GM23338 (cell line): ENCODE measurements around the gene NRK. TPM values are rescaled to one million over a fixed set of nuclear protein-coding genes. Genes with fewer than 3 reads are reported as not detected.

Experiments
- ATAC-seq: fragments of 200-7000 bp; cut with Tn5 transposase; 3 replicates; pipeline ENCODE4 v1.9.1; 2020
- DNase-seq: peaks from one replicate; pipeline ENCODE4 v3.0.0-alpha.2; 2015; ENCODE audit warnings: low spot score
- H2AFZ ChIP-seq: fragments of 200-600 bp; sonication (generic); 2 replicates; pipeline ENCODE4 v1.8.0; 2016; ENCODE audit warnings: antibody characterized with exemption, mild to moderate bottlenecking, moderate library complexity
- H3F3A ChIP-seq: fragments of 200-600 bp; sonication (generic); replicated peaks from 2 replicates; pipeline ENCODE4 v1.8.0; 2017; ENCODE audit warnings: antibody characterized with exemption, mixed run types, low read depth
- H3K27ac ChIP-seq: fragments of 200-600 bp; sonication (generic); 2 replicates; pipeline ENCODE4 v1.6.1; 2016; ENCODE audit warnings: low read depth
- H3K27me3 ChIP-seq: fragments of 200-600 bp; sonication (generic); 2 replicates; pipeline ENCODE4 v1.8.0; 2016; ENCODE audit warnings: mild to moderate bottlenecking, mixed run types, moderate library complexity; ENCODE audit not compliant: insufficient read depth
- H3K36me3 ChIP-seq: fragments of 200-600 bp; sonication (generic); 2 replicates; pipeline ENCODE4 v1.8.0; 2016; ENCODE audit warnings: mild to moderate bottlenecking; ENCODE audit not compliant: insufficient read depth
- H3K4me1 ChIP-seq: fragments of 200-600 bp; sonication (generic); 2 replicates; pipeline ENCODE4 v1.8.0; 2016; ENCODE audit warnings: mild to moderate bottlenecking, moderate library complexity; ENCODE audit not compliant: insufficient read depth
- H3K4me2 ChIP-seq: fragments of 200-600 bp; sonication (generic); 2 replicates; pipeline ENCODE4 v1.7.1; 2017; ENCODE audit warnings: mixed run types
- H3K4me3 ChIP-seq: fragments of 200-600 bp; sonication (generic); 2 replicates; pipeline ENCODE4 v1.6.1; 2016; ENCODE audit warnings: mixed run types
- H3K79me2 ChIP-seq: fragments of 200-600 bp; sonication (generic); replicated peaks from 2 replicates; pipeline ENCODE4 v1.8.0; 2017; ENCODE audit warnings: mild to moderate bottlenecking; ENCODE audit not compliant: insufficient read depth
- H3K9me2 ChIP-seq: fragments of 200-600 bp; sonication (generic); 2 replicates; pipeline ENCODE4 v1.8.0; 2017; ENCODE audit not compliant: insufficient read depth
- H4K20me1 ChIP-seq: fragments of 200-600 bp; sonication (generic); replicated peaks from 2 replicates; pipeline ENCODE4 v1.8.0; 2017; ENCODE audit warnings: mild to moderate bottlenecking; ENCODE audit not compliant: insufficient read depth
- H3K27ac Mint-ChIP-seq: 2 replicates; pipeline ENCODE4 v1.8.0; 2020; ENCODE audit warnings: inconsistent platforms, mild to moderate bottlenecking, moderate library complexity, mixed read lengths
- H3K27me3 Mint-ChIP-seq: 3 replicates; pipeline ENCODE4 v1.8.0; 2022; ENCODE audit warnings: low read depth, mild to moderate bottlenecking, moderate library complexity, mixed read lengths, inconsistent platforms; ENCODE audit not compliant: insufficient read depth, poor library complexity
- H3K36me3 Mint-ChIP-seq: 3 replicates; pipeline ENCODE4 v1.8.0; 2021; ENCODE audit warnings: low read depth, mild to moderate bottlenecking, inconsistent platforms, moderate library complexity, mixed read lengths
- H3K4me1 Mint-ChIP-seq: 3 replicates; pipeline ENCODE4 v1.8.0; 2020; ENCODE audit warnings: mild to moderate bottlenecking, inconsistent platforms, mixed read lengths
- H3K4me3 Mint-ChIP-seq: 3 replicates; pipeline ENCODE4 v1.8.0; 2021; ENCODE audit warnings: moderate library complexity, mild to moderate bottlenecking, inconsistent platforms, mixed read lengths
- H3K9me3 Mint-ChIP-seq: 3 replicates; pipeline ENCODE4 v1.8.0; 2020; ENCODE audit warnings: moderate library complexity, mild to moderate bottlenecking, inconsistent platforms, mixed read lengths
- CREB1 ChIP-seq: fragments of 250-450 bp; sonication (Bioruptor Pico); IDR thresholded peaks from 2 replicates; pipeline ENCODE4 v1.5.0; 2020; ENCODE audit warnings: low read depth, mild to moderate bottlenecking, moderate library complexity
- CTCF ChIP-seq, 2 experiments: fragments of 200-600 bp in 1 of 2; sonication (generic) in 1 of 2; conservative IDR thresholded peaks; 2 replicates each; pipeline versions ENCODE4 v1.5.1 to v1.6.1; 2016 to 2017; ENCODE audit warnings: antibody characterized with exemption in 2 of 2, low read depth in 2 of 2, mild to moderate bottlenecking in 2 of 2, moderate library complexity in 1 of 2
- JUNB ChIP-seq: IDR thresholded peaks from one replicate; pipeline ENCODE4 v1.6.1; 2016; ENCODE audit warnings: antibody characterized with exemption; ENCODE audit not compliant: unreplicated experiment
- POLR2AphosphoS5 ChIP-seq: IDR thresholded peaks from 2 replicates; pipeline ENCODE4 v1.6.1; 2016; ENCODE audit warnings: antibody characterized with exemption, low read depth
- REST ChIP-seq: IDR thresholded peaks from one replicate; pipeline ENCODE4 v1.6.1; 2018; ENCODE audit warnings: antibody characterized with exemption; ENCODE audit not compliant: unreplicated experiment
- STAT1 ChIP-seq: IDR thresholded peaks from one replicate; pipeline ENCODE4 v1.6.1; 2016; ENCODE audit warnings: antibody characterized with exemption; ENCODE audit not compliant: unreplicated experiment
- ZNF331 ChIP-seq: fragments of 250-450 bp; sonication (Bioruptor Pico); IDR thresholded peaks from 2 replicates; pipeline ENCODE4 v1.5.0; 2020; ENCODE audit warnings: low read depth, mild to moderate bottlenecking, moderate library complexity
- ZNF462 ChIP-seq: fragments of 250-450 bp; sonication (Bioruptor Pico); IDR thresholded peaks from 2 replicates; pipeline ENCODE4 v1.5.0; 2020; ENCODE audit warnings: mild to moderate bottlenecking, moderate library complexity
- polyA plus RNA-seq: library from polyadenylated mRNA; unstranded; fragments of >200 nt; fragmentation: Nextera tagmentation; extraction: Ambion mirVana; gene quantifications from 2 replicates; pipeline ENCODE4 v1.2.1, GENCODE V29; 2016
- total RNA-seq: library from RNA; depleted of rRNA; stranded (reverse); fragments of >200 nt; shearing (Covaris generic); gene quantifications from 2 replicates; pipeline ENCODE4 v1.2.3, GENCODE V29; 2014

NRK gene
- total and polyA plus RNA-seq, 2 experiments from 2014 or later: 6.4 to 16.2 TPM

GRCh38 chrX:105821471-105822121 lies 743 bp upstream of the NRK start:
- H3F3A ChIP-seq: no peaks in the 10 kb centered on the region
- peak overlapping the region; percentile 65 for H3K4me3 ChIP-seq
- Mint-ChIP-seq H3K27ac (no peak overlapping the region), H3K4me3 (peak overlapping the region; percentile 73; the same call in 2 of the 3 replicates), H3K36me3 (no peaks in the 10 kb centered on the region), H3K4me1 (peaks cover 6% of the 10 kb centered on the region; the same call in 2 of the 3 replicates), H3K9me3 (no peaks in the 10 kb centered on the region; the same call in 2 of the 3 replicates), H3K27me3 (peaks cover 12% of the 10 kb centered on the region)
- no peaks in the 10 kb centered on the region for H3K36me3 ChIP-seq
- DNase-seq (peak; percentile 84), ATAC-seq (peak; percentile 81)
- H4K20me1 ChIP-seq: no peaks in the 10 kb centered on the region
- peaks cover 24% of the 10 kb centered on the region for H3K27me3 ChIP-seq
- peak overlapping the region; percentile 72 for H3K4me2 ChIP-seq
- no peaks in the 10 kb centered on the region for H3K79me2 ChIP-seq
- TF ChIP-seq POLR2AphosphoS5 (0 out of 2 replicates have a peak, but pooled peaks have one; percentile 25), ZNF462 (no peak)
- peak overlapping the region; percentile 76; the same call in 1 of the 2 replicates for H3K27ac ChIP-seq
- H2AFZ ChIP-seq: peak overlapping the region; percentile 69; the same call in 1 of the 2 replicates
- H3K4me1 ChIP-seq: peaks cover 10% of the 10 kb centered on the region
- H3K9me2 ChIP-seq: 0 out of 2 replicates have a peak, but pooled peaks cover 3% of the 10 kb centered on the region

- Mint-ChIP-seq H3K9me3 (no peaks in the 10 kb centered on the region; the same call in 2 of the 3 replicates), H3K27ac (no peak overlapping the region), H3K27me3 (peaks cover 12% of the 10 kb centered on the region), H3K4me3 (peak overlapping the region; percentile 73), H3K4me1 (peaks cover 6% of the 10 kb centered on the region; the same call in 2 of the 3 replicates), H3K36me3 (no peaks in the 10 kb centered on the region)
- H3K4me2 ChIP-seq: peak overlapping the region; percentile 72
- no peak overlapping the region for H3K27ac ChIP-seq
- H3F3A ChIP-seq: no peaks in the 10 kb centered on the region
- no peak for DNase-seq
- peaks cover 24% of the 10 kb centered on the region for H3K27me3 ChIP-seq
- no peaks in the 10 kb centered on the region for H3K79me2 ChIP-seq
- H4K20me1 ChIP-seq: no peaks in the 10 kb centered on the region
- no peaks in the 10 kb centered on the region for H3K36me3 ChIP-seq
- H3K4me3 ChIP-seq: peak overlapping the region; percentile 65
- H2AFZ ChIP-seq: peak overlapping the region; percentile 91
- H3K9me2 ChIP-seq: 0 out of 2 replicates have a peak, but pooled peaks cover 3% of the 10 kb centered on the region
- ATAC-seq: no peak; the same call in 1 of the 3 replicates
- H3K4me1 ChIP-seq: peaks cover 10% of the 10 kb centered on the region
- TF ChIP-seq CREB1 (CRISPR knock-in tag) (no peak), ZNF331 (CRISPR knock-in tag) (no peak), JUNB (no peak), POLR2AphosphoS5 (no peak), CTCF (conservative IDR thresholded peaks at IDR 0.05; ENCODE audit: low read depth in 2 of 2) (no peak), STAT1 (no peak), REST (no peak)
Measured at GRCh38 chrX:105823092-105823455, 735 bp downstream of the NRK start.
